ENCODE data around the gene HTR5A. TPM values are rescaled to one million over a fixed set of nuclear protein-coding genes. Genes with fewer than 3 reads are reported as not detected.

HTR5A gene
- total and polyA plus RNA-seq, 7 experiments from 2014 or later, result not detected

GRCh38 chr7:155129186-155129585 lies 59.1 kb downstream of the HTR5A start:
- Histone ChIP-seq H3K36me3 (ENCODE audit: control insufficient read depth in 2 of 3, insufficient read depth in 3 of 3, low read length in 3 of 3) (no peaks in the 10 kb centered on the region), H3K27ac (ENCODE audit: low read depth, low read length) (no peak overlapping the region), H3K9me3 (ENCODE audit: control insufficient read depth in 2 of 3, low read length in 3 of 3) (no peaks in the 10 kb centered on the region), H3K27me3 (ENCODE audit: control insufficient read depth in 2 of 2, insufficient read depth in 2 of 2, low read length in 2 of 2) (no peaks in the 10 kb centered on the region), H3K4me3 (ENCODE audit: low read length) (no peak overlapping the region), H3K4me1 (ENCODE audit: control insufficient read depth in 2 of 2, insufficient read depth in 2 of 2, low read length in 2 of 2) (no peaks in the 10 kb centered on the region)
- Mint-ChIP-seq H3K9me3 (peaks cover 0 to 2% (median 0%) of the 10 kb centered on the region in 11 donors), H3K27ac (no peak overlapping the region), H3K27me3 (peaks cover 2 to 24% (median 20%) of the 10 kb centered on the region in 5 donors), H3K4me1 (no peaks in the 10 kb centered on the region), H3K36me3 (no peaks in the 10 kb centered on the region), H3K4me3 (no peak overlapping the region)
- no peak for DNase-seq
- intact Hi-C loops (cut with micrococcal nuclease), result no loop called here
- ChIA-PET CTCF (no interaction called here), POLR2A (no interaction called here)
- no peak for ATAC-seq

- intact Hi-C loops (cut with micrococcal nuclease), result no loop called here
- no peak overlapping the region for H3K4me3 ChIP-seq (ENCODE audit: low read length)
- Mint-ChIP-seq H3K4me1 (no peaks in the 10 kb centered on the region), H3K9me3 (peaks cover 0 to under 1% (median 0%) of the 10 kb centered on the region in 11 donors), H3K27me3 (peaks cover 0 to 21% (median 18%) of the 10 kb centered on the region in 5 donors), H3K4me3 (no peak overlapping the region), H3K36me3 (no peaks in the 10 kb centered on the region), H3K27ac (no peak overlapping the region)
- H3K27me3 ChIP-seq (ENCODE audit: control insufficient read depth in 2 of 2, insufficient read depth in 2 of 2, low read length in 2 of 2), result no peaks in the 10 kb centered on the region
- H3K4me1 ChIP-seq (ENCODE audit: control insufficient read depth in 2 of 2, insufficient read depth in 2 of 2, low read length in 2 of 2), result no peaks in the 10 kb centered on the region
- H3K9me3 ChIP-seq (ENCODE audit: control insufficient read depth in 2 of 3, low read length in 3 of 3), result no peaks in the 10 kb centered on the region
- DNase-seq (no peak), ATAC-seq (no peak)
- H3K27ac ChIP-seq (ENCODE audit: low read depth, low read length), result no peak overlapping the region
- ChIA-PET CTCF (no interaction called here), POLR2A (no interaction called here)
- H3K36me3 ChIP-seq (ENCODE audit: control insufficient read depth in 2 of 3, insufficient read depth in 3 of 3, low read length in 3 of 3), result no peaks in the 10 kb centered on the region
These were observed 59.7 kb downstream of the HTR5A start for GRCh38 chr7:155129789-155130188.

GRCh38 chr7:155130493-155130892 lies 60.4 kb downstream of the HTR5A start:
- DNase-seq, result no peak
- no peak overlapping the region for H3K4me3 Mint-ChIP-seq
- no peak overlapping the region for H3K27ac Mint-ChIP-seq
- no peaks in the 10 kb centered on the region for H3K4me1 ChIP-seq (ENCODE audit: control insufficient read depth in 2 of 2, insufficient read depth in 2 of 2, low read length in 2 of 2)
- H3K4me1 Mint-ChIP-seq, result no peaks in the 10 kb centered on the region
- H3K27me3 Mint-ChIP-seq, result peaks cover 0 to 20% (median 16%) of the 10 kb centered on the region in 5 donors
- H3K4me3 ChIP-seq (ENCODE audit: low read length), result no peak overlapping the region
- intact Hi-C loops (cut with micrococcal nuclease), result no loop called here
- ATAC-seq, result no peak
- H3K9me3 ChIP-seq (ENCODE audit: control insufficient read depth in 2 of 3, low read length in 3 of 3), result no peaks in the 10 kb centered on the region
- no peaks in the 10 kb centered on the region for H3K27me3 ChIP-seq (ENCODE audit: control insufficient read depth in 2 of 2, insufficient read depth in 2 of 2, low read length in 2 of 2)
- no peaks in the 10 kb centered on the region for H3K9me3 Mint-ChIP-seq
- ChIA-PET POLR2A (no interaction called here), CTCF (no interaction called here)
- no peak overlapping the region for H3K27ac ChIP-seq (ENCODE audit: low read depth, low read length)
- no peaks in the 10 kb centered on the region for H3K36me3 ChIP-seq (ENCODE audit: control insufficient read depth in 2 of 3, insufficient read depth in 3 of 3, low read length in 3 of 3)
- H3K36me3 Mint-ChIP-seq, result no peaks in the 10 kb centered on the region

- POLR2A ChIA-PET, result no interaction called here
- H3K36me3 Mint-ChIP-seq, result no peaks in the 10 kb centered on the region
- H3K9me3 ChIP-seq (ENCODE audit: control insufficient read depth in 2 of 3, low read length in 3 of 3), result no peaks in the 10 kb centered on the region
- no peak overlapping the region for H3K4me3 ChIP-seq (ENCODE audit: low read length)
- H3K4me3 Mint-ChIP-seq, result no peak overlapping the region
- no peak overlapping the region for H3K27ac ChIP-seq (ENCODE audit: low read depth, low read length)
- no peaks in the 10 kb centered on the region for H3K9me3 Mint-ChIP-seq
- H3K4me1 ChIP-seq (ENCODE audit: control insufficient read depth in 2 of 2, insufficient read depth in 2 of 2, low read length in 2 of 2), result no peaks in the 10 kb centered on the region
- H3K27ac Mint-ChIP-seq, result no peak overlapping the region
- H3K27me3 ChIP-seq (ENCODE audit: control insufficient read depth in 2 of 2, insufficient read depth in 2 of 2, low read length in 2 of 2), result no peaks in the 10 kb centered on the region
- ATAC-seq, result no peak
- H3K4me1 Mint-ChIP-seq, result no peaks in the 10 kb centered on the region
- intact Hi-C loops (cut with micrococcal nuclease), result no loop called here
- H3K27me3 Mint-ChIP-seq, result peaks cover 0 to 18% (median 15%) of the 10 kb centered on the region in 5 donors
- CTCF ChIA-PET, result no interaction called here
- no peak for DNase-seq
- H3K36me3 ChIP-seq (ENCODE audit: control insufficient read depth in 2 of 3, insufficient read depth in 3 of 3, low read length in 3 of 3), result no peaks in the 10 kb centered on the region
These were observed 61.0 kb downstream of the HTR5A start for GRCh38 chr7:155131090-155131489.

GRCh38 chr7:155132431-155132830 lies 62.3 kb downstream of the HTR5A start:
- no peak overlapping the region for H3K27ac Mint-ChIP-seq
- no peaks in the 10 kb centered on the region for H3K27me3 ChIP-seq (ENCODE audit: control insufficient read depth in 2 of 2, insufficient read depth in 2 of 2, low read length in 2 of 2)
- ATAC-seq (no peak), DNase-seq (no peak)
- no peaks in the 10 kb centered on the region for H3K9me3 ChIP-seq (ENCODE audit: control insufficient read depth in 2 of 3, low read length in 3 of 3)
- H3K4me1 ChIP-seq (ENCODE audit: control insufficient read depth in 2 of 2, insufficient read depth in 2 of 2, low read length in 2 of 2), result no peaks in the 10 kb centered on the region
- peaks cover 0 to 17% (median 13%) of the 10 kb centered on the region in 5 donors for H3K27me3 Mint-ChIP-seq
- H3K4me1 Mint-ChIP-seq, result no peaks in the 10 kb centered on the region
- H3K9me3 Mint-ChIP-seq, result peaks cover 0 to 5% (median 0%) of the 10 kb centered on the region in 11 donors
- peak overlapping the region in 1 of 10 donors; percentile 60 for H3K4me3 Mint-ChIP-seq
- H3K27ac ChIP-seq (ENCODE audit: low read depth, low read length), result no peak overlapping the region
- H3K36me3 Mint-ChIP-seq, result no peaks in the 10 kb centered on the region
- no peaks in the 10 kb centered on the region for H3K36me3 ChIP-seq (ENCODE audit: control insufficient read depth in 2 of 3, insufficient read depth in 3 of 3, low read length in 3 of 3)
- no peak overlapping the region for H3K4me3 ChIP-seq (ENCODE audit: low read length)
- ChIA-PET POLR2A (no interaction called here), CTCF (no interaction called here)
- intact Hi-C loops (cut with micrococcal nuclease), result no loop called here

GRCh38 chr7:155136619-155137243 lies 66.6 kb downstream of the HTR5A start:
- H3K4me1 ChIP-seq (ENCODE audit: control insufficient read depth in 2 of 2, insufficient read depth in 2 of 2, low read length in 2 of 2), result no peaks in the 10 kb centered on the region
- Mint-ChIP-seq H3K4me1 (no peaks in the 10 kb centered on the region), H3K4me3 (no peak overlapping the region), H3K27me3 (peaks cover 5 to 41% (median 27%) of the 10 kb centered on the region in 5 donors), H3K36me3 (no peaks in the 10 kb centered on the region), H3K27ac (peak overlapping the region in 1 of 9 donors; percentile 46), H3K9me3 (peaks cover 0 to 10% (median 0%) of the 10 kb centered on the region in 11 donors)
- no peaks in the 10 kb centered on the region for H3K36me3 ChIP-seq (ENCODE audit: control insufficient read depth in 2 of 3, insufficient read depth in 3 of 3, low read length in 3 of 3)
- ChIA-PET POLR2A (no interaction called here), CTCF (no interaction called here)
- H3K4me3 ChIP-seq (ENCODE audit: low read length), result no peak overlapping the region
- intact Hi-C loops (cut with micrococcal nuclease), result no loop called here
- DNase-seq, result no peak
- no peaks in the 10 kb centered on the region for H3K27me3 ChIP-seq (ENCODE audit: control insufficient read depth in 2 of 2, insufficient read depth in 2 of 2, low read length in 2 of 2)
- H3K27ac ChIP-seq (ENCODE audit: low read depth, low read length), result no peak overlapping the region
- H3K9me3 ChIP-seq (ENCODE audit: control insufficient read depth in 2 of 3, low read length in 3 of 3), result no peaks in the 10 kb centered on the region
- ATAC-seq, result no peak
